SK-N-MC (cell line): ENCODE measurements around the gene CASZ1.

ENCODE experiments used
- EZH2 ChIP-seq: fragments of 200-600 bp; sonication (generic); IDR thresholded peaks from one replicate; pipeline ENCODE4 v1.6.1; 2017; ENCODE audit warnings: antibody characterized with exemption
- POLR2AphosphoS5 ChIP-seq: IDR thresholded peaks from 2 replicates; pipeline ENCODE4 v1.6.1; 2012; ENCODE audit warnings: mild to moderate bottlenecking, low read depth, low read length, borderline replicate concordance

DNA sequence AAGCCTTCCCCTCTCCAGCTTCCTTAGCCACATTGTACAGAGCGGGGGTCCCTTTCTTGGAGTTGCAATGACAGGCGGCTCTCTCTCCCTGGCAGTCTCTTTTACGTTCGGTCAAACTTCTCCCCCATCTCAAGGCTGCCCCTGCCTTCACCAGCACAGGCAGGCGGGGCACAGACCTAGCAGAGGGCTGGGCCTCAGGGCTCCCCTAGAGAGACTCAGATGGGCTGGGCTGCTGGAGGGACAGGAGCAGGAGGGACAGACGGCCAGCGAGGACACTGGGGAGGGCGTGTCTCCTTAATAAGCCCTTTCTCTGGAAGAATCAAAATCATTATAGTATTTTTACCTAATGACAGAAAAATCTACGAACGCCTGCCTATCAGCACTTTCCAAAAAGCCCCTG, 79.6 kb downstream of the CASZ1 start:
- TF ChIP-seq EZH2, result no peak
- TF ChIP-seq POLR2AphosphoS5, result no peak
